ENCODE measurements around the gene POLR1A.

DNA sequence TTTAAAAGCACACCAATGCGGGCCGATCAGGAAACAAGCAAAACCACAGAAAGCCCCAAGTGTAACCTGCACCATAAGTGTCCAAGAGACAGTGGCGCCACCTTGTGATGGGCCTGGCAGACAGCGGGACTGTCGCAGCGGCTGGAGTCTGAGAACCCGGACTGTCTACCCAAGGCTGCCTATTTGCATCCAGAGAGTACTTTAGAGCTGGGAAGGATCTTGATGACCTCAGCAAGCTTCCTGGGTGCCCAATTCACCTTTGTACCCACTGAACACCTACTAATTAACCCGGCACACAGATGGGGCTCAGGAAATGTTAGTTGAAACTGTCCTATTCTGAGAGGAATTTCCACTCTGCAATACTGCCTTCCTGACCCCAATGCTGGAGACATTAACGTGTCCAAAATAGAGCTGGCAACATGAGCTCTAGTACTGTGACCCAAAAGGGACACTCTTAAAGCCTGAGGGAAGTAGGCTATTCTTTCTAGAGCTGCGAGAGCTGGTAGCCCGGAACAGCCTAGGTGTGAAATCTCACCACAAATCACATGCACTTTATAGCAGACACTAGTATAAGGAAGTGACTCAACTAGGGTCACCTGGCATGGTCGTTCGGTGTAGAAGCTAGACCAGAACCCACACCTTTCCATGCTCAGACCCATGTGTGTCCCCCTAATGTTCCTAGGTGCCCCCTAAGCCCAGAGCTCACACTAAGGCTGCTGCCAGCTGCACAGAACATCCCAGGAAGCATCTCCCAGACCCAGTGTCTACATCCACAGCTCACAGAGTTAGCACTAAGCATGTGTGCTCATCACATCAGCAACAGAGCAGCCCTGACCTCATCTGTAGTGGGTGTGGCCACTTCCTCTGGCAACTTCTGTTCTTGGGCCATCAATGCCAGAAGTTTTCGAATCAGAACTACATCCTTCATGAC, 25.4 kb downstream of the POLR1A start:
- TF ChIP-seq, protein P1, sequence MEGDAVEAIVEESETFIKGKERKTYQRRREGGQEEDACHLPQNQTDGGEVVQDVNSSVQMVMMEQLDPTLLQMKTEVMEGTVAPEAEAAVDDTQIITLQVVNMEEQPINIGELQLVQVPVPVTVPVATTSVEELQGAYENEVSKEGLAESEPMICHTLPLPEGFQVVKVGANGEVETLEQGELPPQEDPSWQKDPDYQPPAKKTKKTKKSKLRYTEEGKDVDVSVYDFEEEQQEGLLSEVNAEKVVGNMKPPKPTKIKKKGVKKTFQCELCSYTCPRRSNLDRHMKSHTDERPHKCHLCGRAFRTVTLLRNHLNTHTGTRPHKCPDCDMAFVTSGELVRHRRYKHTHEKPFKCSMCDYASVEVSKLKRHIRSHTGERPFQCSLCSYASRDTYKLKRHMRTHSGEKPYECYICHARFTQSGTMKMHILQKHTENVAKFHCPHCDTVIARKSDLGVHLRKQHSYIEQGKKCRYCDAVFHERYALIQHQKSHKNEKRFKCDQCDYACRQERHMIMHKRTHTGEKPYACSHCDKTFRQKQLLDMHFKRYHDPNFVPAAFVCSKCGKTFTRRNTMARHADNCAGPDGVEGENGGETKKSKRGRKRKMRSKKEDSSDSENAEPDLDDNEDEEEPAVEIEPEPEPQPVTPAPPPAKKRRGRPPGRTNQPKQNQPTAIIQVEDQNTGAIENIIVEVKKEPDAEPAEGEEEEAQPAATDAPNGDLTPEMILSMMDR (IDR thresholded peaks at IDR 0.05 in 4 of 5, conservative IDR thresholded peaks at IDR 0.05 in 1 of 5): peak; percentile 82 to 88 (median 86)
- no peak for TF ChIP-seq POLR2A (IDR thresholded peaks at IDR 0.05)

All from gastrocnemius medialis (tissue), 4 donors.